Activated T-helper 1 cell treated with Interleukin-2 at 50 U/mL for 16 hours (primary cell): ENCODE results near the gene HSD3B1.

Source experiments
- DNase-seq: peaks from one replicate; pipeline ENCODE4 v3.0.0-alpha.2; 2020; ENCODE audit warnings: low read depth

The HSD3B1 gene

GRCh38 chr1:119506941-119507340 lies at the start of gene HSD3B1:
TSS of gene HSD3B1 (plus strand) at chr1:119507210. CDS start at chr1:119507477, 267 bp downstream.
- no peak for DNase-seq

- DNase-seq = no peak
Measured at GRCh38 chr1:119462964-119463363, 44.0 kb upstream of the HSD3B1 start.

DNA sequence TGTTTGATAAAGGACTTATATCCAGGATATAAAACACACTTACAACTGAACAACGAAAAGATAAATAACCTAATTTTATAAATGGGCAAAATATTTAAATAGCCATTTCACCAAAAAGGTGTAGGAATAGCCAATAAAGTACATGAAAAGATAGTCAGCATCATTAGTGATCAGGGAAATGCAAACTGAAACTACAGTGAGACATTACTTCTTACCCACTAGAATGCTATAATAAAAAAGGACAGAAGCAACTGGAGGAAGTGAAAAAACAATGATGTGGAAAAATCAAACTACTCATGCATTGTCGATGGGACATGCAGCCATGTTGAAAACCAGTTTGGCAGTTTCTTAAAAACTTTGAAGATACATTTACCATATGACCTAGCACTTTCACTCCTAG lies 43.4 kb upstream of the HSD3B1 start:
- DNase-seq = no peak

DNA sequence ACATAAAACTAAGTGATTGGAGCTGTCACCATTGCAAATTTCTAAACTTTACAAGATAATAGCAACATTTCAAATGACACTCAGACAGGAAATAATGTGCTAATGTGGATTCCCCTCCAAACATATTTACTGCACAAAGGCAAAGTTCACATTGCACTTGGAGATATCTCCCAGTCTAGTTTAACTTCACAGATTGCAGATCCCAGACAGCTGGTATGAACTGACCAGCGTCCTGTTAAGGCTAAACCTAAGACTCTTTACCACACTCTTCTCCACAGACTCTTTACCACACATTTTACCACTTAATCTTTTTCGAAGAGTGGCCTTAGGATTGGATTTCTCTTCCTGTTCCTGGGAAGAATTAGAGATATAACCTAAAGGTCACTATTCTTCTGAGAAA lies 40.6 kb upstream of the HSD3B1 start:
- DNase-seq = no peak

GRCh38 chr1:119467219-119467618 lies 39.8 kb upstream of the HSD3B1 start:
- DNase-seq = no peak

DNA sequence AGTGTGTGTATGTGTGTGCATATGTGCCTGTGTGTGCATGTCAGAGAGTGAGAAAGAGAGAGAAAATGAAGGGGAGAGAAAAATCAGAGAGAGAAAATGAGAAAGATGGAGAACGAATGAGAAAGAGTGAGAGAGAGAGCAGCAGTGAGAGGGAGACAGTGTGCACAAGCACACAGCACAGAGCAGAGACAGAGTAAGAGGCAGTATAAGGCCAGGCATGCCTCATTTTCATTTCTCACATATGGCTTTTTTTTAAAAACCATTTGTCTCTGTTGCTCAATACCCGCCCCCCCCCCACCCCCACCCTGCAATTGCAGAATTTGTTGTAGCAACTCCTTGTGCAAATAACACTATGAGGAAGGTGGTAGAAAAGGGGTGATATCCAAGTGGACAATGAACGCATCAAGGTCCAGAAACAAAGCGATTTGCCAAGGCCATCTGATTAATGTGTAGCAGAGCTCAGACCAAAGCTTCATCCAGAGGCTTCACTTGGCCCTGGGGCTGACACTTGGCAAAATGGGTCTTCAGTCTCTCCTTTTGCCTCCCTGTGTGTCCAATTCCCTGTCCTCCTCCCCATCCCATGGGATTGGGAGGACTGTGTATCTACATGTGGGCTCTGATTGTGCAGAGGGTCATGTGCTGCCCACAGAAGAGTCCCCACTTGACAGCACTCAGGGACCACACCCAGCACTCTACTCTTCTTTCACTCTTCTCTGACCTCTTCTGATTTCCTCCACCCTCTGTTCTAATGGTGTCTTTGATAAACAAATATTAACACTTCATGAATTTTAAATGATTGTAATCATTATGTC lies 38.9 kb upstream of the HSD3B1 start:
- DNase-seq = no peak

DNA sequence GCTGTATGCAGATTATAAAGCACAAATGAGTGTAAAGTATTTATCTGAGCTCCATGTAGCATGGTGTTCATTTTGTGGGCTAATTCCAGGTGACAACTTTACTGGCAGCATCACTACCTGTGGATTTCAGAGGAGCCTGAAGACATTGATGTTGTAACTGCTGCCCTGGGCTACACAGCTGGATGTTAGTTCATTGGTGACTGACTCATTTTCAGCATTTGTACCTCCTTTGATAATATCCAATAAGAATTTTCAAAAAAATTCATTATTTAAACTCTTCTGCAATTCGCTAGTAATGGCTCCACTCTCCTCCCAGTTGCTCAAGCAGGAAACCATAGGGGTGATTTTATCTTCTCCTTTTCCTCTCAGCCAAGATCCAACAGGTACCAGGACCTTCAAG lies 37.3 kb upstream of the HSD3B1 start:
- no peak for DNase-seq

DNA sequence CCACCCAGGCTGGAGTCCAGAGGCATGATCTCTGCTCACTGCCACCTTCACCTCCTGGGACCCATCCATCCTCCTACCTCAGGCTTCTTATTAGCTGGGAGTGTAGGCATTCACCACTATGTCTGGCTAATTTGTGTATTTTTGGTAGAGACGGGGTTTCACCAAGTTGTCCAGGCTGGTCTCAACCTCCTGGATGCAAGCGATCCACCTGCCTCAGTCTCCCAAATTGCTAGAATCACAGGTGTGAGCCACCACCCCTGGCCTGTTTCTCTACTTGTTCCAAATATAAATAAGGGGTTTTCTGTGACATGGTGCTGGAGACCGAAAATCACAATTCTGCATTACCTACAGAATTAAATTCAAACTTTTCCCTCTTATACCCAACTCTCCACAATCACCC lies 36.6 kb upstream of the HSD3B1 start:
- no peak for DNase-seq

DNA sequence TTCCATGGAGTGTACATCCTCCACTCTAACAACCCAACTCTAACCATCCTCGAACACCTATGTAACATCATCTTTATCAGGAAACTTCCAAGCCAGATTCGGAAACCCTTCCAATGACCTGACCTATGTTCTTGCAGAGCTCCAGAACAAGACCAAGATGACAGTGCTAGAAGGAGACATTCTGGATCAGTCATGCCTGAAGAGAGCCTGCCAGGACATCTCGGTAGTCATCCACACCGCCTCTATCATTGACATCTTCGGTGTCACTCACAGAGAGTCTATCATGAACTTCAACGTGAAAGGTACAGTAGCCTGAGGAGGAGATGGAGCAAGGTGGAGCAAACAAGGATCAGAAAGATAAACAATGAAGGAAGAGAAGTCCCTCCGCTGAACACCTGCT lies 36.1 kb upstream of the HSD3B1 start:
- DNase-seq = no peak

GRCh38 chr1:119471566-119471965 lies 35.4 kb upstream of the HSD3B1 start:
- DNase-seq = no peak

- DNase-seq = no peak
Measured at GRCh38 chr1:119472080-119472818, 34.8 kb upstream of the HSD3B1 start.

DNA sequence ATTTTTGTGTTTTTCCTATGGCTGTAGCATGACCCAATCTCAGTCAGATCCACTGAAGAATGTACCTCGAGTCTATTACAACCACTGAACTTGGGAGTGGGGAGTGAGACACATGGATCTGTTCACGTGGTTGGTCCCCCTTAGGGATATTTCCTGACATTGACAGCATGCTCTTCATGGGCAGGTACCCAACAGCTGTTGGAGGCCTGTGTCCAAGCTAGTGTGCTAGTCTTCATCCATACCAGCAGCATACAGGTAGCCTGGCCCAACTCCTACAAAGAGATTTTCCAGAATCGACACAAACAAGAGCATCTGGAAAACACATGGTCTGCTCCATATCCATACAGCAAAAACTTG lies 34.2 kb upstream of the HSD3B1 start:
- DNase-seq = no peak

DNA sequence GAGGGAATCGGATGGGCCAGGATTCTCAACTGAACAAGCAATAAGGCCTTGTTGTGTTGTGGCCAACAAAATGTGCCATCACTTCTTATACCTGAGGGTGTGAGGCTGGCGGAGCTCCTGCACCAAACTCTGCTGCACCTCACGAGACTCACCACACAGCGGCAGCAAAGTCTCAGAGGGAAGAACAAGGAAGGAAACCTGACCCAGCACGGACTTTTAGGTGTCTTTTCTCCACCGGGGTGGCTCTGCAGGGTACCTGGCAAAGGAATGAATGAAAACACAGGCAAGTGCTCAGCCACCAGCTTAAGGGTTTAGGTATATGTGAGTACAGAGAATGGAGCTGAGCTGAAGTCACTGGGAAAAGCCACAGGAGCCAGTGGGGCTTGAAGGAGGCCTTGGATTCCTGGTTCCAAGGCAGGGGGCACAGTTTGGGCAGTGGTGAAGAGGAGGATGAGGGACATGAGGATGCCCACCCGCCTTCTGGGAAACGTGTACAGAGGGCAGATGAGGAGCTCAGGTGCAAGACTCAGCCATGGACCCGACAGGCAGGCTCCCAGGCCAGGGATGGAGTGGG lies 31.1 kb upstream of the HSD3B1 start:
- no peak for DNase-seq

GRCh38 chr1:119477710-119478109 lies 29.3 kb upstream of the HSD3B1 start:
- DNase-seq = no peak

GRCh38 chr1:119480175-119480574 lies 26.8 kb upstream of the HSD3B1 start:
- DNase-seq = no peak

- no peak for DNase-seq
Measured at GRCh38 chr1:119481951-119482350, 25.1 kb upstream of the HSD3B1 start.

GRCh38 chr1:119482517-119483425 lies 24.2 kb upstream of the HSD3B1 start:
- DNase-seq = no peak

DNA sequence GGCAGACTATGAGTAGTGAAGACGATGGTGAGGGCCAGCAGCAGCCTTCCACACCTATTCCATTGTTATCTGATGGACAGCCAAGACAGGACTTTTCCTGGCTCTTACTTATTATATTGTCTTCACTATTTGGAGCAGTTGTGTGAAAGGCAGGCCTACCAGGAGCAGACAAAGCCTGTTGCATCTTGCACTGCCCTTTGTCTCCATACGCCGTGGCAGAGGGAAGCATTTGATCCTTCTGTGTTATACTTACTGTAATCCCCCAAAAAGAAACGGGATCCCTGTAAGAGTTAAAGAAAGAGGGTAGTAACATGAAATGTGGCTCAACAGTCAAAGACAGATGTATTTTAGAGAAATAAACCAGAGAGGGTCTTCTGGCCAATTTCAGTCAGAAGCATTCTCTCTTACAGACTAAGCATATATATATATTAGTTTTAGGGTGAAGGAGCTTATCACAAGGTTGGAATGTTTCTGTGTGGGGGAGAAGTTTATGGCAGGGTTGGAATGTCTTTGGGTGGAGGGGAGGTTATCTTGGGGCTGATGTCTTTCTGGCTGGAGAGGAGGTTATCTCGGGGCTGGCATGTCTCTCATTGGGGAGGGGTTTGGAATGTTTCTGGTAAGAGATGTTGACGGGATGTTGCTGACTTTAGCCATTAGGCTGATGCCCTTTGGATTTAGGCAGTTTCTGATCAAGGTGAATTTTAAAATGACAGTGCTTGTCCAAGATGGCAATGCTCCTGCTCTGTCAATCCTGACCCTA lies 23.4 kb upstream of the HSD3B1 start:
- DNase-seq = no peak

- DNase-seq = no peak
Measured at GRCh38 chr1:119485201-119485600, 21.8 kb upstream of the HSD3B1 start.

DNA sequence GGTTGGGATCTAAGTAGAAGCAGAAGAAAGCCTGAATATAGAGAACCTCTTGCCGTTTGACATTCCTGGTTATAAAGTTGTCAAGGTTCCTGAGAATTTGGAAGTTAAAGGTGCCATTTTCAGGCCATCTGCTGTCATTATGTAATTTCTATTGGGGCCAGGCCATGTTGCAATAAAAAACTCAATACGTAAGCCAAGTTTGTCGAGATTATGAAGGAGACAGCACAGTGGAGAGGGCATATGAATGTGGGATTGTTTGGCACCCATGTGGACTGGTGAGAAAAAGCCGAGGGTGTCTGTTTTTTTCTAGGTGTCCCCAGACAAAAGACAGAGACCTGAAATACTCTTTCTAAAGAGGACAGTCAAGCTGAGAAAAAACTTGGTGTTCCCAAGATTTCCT lies 18.8 kb upstream of the HSD3B1 start:
- DNase-seq = no peak

DNA sequence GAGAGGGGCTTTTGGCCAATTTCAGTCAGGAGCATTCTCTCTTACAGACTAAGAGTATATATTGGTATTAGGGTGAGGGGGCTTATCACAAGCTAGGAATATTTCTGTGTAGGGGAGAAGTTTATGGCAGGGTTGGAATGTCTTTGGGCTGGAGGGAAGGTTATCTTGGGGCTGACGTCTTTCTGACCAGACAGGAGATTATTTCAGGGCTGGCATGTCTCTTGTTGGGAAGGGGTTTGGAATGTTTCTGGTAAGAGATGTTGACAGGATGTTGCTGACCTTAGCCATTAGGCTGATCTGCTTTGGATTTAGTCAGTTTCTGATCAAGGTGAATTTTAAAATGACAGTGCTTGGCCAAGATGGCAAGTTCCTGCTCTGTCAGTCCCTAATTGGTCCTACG lies 17.8 kb upstream of the HSD3B1 start:
- DNase-seq = no peak
